NCI-H524 treated with DMSO at 0.1 percent for 48 hours (cell line): ENCODE measurements around the gene PANK2.
"Not testable (repeated sequence)": the region's sequence is repeated elsewhere in the genome, so short reads cannot be mapped to it uniquely, and the experiment has no call there.

Experiments used
- DNase-seq: peaks from one replicate; lab custom pipeline; 2025; lab: John Stamatoyannopoulos, UW

PANK2 gene

GRCh38 chr20:3901706-3902440 lies 12.7 kb downstream of the PANK2 start:
- DNase-seq, result no peak

- DNase-seq, result no peak
These were observed 13.3 kb downstream of the PANK2 start for GRCh38 chr20:3902446-3902845.

GRCh38 chr20:3904224-3904623 lies 15.0 kb downstream of the PANK2 start:
- DNase-seq, result no peak

GRCh38 chr20:3904857-3905256 lies 15.7 kb downstream of the PANK2 start:
- DNase-seq, result no peak

- not testable (repeated sequence) for DNase-seq
These were observed 17.8 kb downstream of the PANK2 start for GRCh38 chr20:3906744-3907721.

GRCh38 chr20:3908667-3909066 lies 19.5 kb downstream of the PANK2 start:
- no peak for DNase-seq

GRCh38 chr20:3909952-3910366 lies 20.8 kb downstream of the PANK2 start:
- DNase-seq, result no peak

- DNase-seq, result no peak
These were observed 21.7 kb downstream of the PANK2 start for GRCh38 chr20:3910853-3911252.

GRCh38 chr20:3911956-3912355 lies 22.8 kb downstream of the PANK2 start:
- DNase-seq, result no peak

GRCh38 chr20:3914446-3914845 lies 25.3 kb downstream of the PANK2 start:
- DNase-seq, result no peak

GRCh38 chr20:3915691-3916090 lies 26.5 kb downstream of the PANK2 start:
- no peak for DNase-seq

GRCh38 chr20:3916364-3916763 lies 27.2 kb downstream of the PANK2 start:
- DNase-seq, result no peak

GRCh38 chr20:3919352-3919751 lies 30.2 kb downstream of the PANK2 start:
- no peak for DNase-seq

- no peak for DNase-seq
These were observed 33.2 kb downstream of the PANK2 start for GRCh38 chr20:3922223-3922982.

GRCh38 chr20:3922983-3923339 lies 33.8 kb downstream of the PANK2 start:
- no peak for DNase-seq

- no peak for DNase-seq
These were observed 34.6 kb downstream of the PANK2 start for GRCh38 chr20:3923818-3924217.

GRCh38 chr20:3924304-3925112 lies 35.3 kb downstream of the PANK2 start:
- DNase-seq, result no peak

GRCh38 chr20:3925113-3925695 lies 36.0 kb downstream of the PANK2 start:
- no peak for DNase-seq

- no peak for DNase-seq
These were observed 36.9 kb downstream of the PANK2 start for GRCh38 chr20:3925899-3926638.
